ENCODE data around the gene SMAD3.

SMAD3 gene

DNA sequence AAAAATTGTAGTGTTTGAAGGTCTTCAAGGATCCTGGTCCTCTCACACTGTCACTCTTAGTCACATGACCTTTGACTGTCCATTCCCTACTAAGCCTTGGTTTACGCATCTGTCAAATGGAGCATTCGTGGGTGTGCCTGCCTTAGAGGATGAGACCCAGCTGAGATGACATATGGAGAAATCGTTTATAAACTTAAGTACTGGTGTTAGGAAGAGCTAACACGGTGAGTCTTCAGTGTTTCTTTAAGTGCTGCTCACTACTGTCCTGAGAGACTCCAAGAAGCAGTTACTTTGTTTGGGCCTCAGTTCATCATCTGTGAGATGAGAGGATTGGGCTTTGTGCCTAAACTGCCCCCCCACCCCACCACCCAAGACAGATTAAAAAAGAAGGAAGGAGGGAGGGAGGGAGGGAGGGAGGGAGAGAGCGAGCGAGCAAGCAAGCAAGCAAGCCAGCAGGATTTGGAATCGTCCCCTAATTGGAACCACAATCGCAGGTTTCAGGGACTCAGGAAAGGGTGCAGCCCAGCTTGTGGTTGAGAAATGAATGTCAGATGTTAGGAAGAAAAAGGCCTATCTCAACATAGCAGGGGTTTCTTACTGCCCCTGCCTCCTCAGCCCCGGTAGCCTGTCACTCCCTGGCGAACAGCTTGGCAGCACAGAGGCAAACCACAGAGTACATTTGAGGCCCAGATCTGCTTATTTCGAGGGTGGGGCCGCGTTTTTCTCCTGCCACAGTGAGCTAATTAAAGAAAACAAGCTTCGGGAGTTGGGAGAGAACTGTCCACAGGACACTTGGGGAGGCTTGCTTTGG, 32.7 kb downstream of the SMAD3 start:
- DNase-seq: no peak

DNA sequence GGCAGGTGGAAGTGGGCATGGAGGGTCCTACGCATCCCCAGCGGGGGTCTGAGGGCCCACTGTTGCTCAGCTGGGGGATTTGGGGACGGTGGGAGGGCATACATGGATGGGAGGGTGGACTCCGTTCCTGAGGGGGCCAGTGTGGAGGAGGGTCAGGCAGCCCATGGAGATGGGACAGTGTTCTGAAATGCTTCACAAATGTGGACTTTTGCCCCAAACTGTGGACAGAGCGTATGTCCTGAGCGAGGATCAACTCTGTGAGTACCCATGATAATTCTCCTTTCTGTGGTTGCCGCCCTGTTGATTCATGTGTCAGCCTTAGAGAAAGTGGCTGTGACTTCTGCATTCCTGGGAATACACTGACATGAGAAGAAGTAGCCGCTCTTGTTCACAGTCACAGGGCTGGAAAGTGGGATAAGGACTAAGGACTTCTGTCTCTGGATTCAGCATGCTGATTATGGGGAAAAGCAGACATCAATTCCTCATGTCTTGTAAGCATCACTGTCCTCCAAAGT, 33.4 kb downstream of the SMAD3 start:
- DNase-seq: no peak

DNA sequence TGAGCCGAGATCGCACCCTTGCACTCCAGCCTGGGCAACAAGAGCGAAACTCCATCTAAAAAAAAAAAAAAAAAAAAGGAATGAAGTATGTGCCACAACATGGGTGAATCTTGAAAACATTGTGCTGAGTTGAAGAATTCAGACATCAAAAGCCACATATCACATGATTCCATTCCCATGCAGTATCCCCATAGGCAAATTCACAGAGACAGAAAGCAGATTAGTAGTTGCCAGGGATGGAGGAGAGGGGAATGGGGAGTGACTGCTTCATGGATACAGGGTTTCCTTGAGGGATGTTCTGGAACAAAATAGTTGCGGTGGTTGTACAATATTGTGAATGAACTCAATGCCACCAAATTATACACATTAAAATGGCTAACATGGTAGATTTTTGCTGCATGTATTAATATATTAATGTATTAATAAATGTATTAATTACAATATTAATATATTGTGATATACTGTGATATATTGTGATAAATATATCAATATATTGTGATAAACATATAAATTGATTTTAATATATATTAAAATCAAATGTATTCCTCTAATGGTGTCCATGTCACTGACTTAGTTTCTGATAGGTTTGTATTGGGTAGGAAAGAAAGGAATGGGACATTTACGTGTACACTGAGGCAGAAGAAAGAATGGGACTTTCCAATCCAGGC, 34.9 kb downstream of the SMAD3 start:
- DNase-seq: no peak

- DNase-seq: no peak
Measured at GRCh38 chr15:67100801-67101581, 35.6 kb downstream of the SMAD3 start.

DNA sequence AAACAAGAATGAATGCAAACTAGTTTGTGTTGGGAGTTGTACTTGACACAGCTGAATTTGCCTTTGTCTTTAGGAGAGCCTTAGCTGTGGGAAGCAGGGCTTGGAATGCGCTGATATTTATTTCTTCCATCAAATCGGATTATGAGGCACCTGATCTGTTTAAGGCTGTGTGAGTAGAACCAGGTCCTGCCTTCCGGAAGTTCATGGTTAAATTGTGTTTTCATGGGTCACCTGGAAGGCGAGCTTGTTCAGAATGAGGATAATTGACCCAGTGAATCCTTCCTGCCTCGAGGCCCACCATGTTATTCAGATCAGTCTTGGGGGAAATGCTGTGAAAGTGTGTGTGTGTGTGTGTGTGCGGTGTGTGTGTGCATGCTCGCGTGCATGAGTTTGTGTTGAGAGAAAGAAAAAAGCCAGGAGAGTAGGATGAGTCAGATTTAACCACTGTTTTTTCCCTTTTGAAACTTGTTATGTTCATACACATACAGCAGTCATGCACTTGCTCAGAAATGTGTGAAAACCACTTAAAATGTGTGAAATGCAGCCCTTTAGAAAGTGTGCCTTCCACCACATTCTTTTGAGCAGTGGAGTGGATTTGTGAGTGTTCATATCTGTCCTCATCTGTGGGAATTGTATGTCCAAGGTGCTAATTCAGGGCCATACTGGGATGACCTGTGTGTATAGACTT, 36.7 kb downstream of the SMAD3 start:
- no peak for DNase-seq

- no peak for DNase-seq
Measured at GRCh38 chr15:67102599-67102929, 37.2 kb downstream of the SMAD3 start.

- DNase-seq: no peak
Measured at GRCh38 chr15:67103021-67103420, 37.6 kb downstream of the SMAD3 start.

DNA sequence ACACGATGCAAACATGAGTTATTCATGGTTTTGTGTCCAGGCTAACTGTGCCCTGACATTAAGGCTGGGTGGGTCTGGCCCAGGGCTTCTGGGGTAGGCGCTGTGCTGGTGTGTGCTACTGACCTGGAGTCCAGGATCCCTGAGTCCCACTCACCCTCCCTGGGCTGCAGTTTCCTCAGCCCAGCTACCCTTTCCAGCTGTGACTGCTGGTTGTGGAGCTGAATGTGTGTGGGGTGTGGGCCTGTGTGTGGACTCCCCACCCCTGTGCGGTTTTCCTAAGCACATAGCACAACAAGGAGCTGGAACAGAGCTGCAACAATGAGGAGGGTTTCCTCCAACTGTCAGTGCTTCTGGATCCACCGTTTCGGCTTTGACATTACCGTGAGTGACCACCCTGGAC, 38.0 kb downstream of the SMAD3 start:
- no peak for DNase-seq

- DNase-seq: no peak
Measured at GRCh38 chr15:67103869-67104268, 38.5 kb downstream of the SMAD3 start.

DNA sequence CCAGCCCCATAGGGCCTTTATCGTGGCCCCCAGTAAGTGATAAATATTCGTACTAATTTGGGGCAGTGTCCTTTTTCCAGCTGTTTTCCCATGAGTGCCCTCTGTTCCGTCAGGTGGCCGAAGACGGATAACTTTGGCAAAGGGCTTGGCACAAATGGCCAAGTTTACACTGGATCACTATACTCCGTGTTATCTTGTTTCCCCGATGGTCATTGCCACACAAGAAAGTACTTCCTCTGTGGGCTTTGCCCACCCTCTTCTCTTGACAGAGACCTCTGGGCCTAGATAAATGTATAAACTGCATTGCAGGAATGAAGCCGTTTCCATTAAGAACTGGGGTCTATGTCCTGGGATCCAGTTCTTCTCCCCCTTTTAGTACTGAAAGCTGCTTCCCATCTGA, 39.1 kb downstream of the SMAD3 start:
- DNase-seq: no peak

- no peak for DNase-seq
Measured at GRCh38 chr15:67105065-67105951, 39.9 kb downstream of the SMAD3 start.

- no peak for DNase-seq
Measured at GRCh38 chr15:67105991-67106763, 40.8 kb downstream of the SMAD3 start.

- no peak for DNase-seq
Measured at GRCh38 chr15:67106764-67107013, 41.3 kb downstream of the SMAD3 start.

GRCh38 chr15:67107014-67107812, 41.8 kb downstream of the SMAD3 start:
- DNase-seq: no peak

- DNase-seq: no peak
Measured at GRCh38 chr15:67108122-67108961, 42.9 kb downstream of the SMAD3 start.

- no peak for DNase-seq
Measured at GRCh38 chr15:67109141-67110034, 44.0 kb downstream of the SMAD3 start.

GRCh38 chr15:67110361-67110781, 45.0 kb downstream of the SMAD3 start:
- no peak for DNase-seq
